ENCODE data around the gene LRRN2.

GRCh38 chr1:204621396-204621795 lies 64.1 kb downstream of the LRRN2 start:
- no peak for TF ChIP-seq JUNB (IDR thresholded peaks at IDR 0.05)
- TF ChIP-seq, protein P1, sequence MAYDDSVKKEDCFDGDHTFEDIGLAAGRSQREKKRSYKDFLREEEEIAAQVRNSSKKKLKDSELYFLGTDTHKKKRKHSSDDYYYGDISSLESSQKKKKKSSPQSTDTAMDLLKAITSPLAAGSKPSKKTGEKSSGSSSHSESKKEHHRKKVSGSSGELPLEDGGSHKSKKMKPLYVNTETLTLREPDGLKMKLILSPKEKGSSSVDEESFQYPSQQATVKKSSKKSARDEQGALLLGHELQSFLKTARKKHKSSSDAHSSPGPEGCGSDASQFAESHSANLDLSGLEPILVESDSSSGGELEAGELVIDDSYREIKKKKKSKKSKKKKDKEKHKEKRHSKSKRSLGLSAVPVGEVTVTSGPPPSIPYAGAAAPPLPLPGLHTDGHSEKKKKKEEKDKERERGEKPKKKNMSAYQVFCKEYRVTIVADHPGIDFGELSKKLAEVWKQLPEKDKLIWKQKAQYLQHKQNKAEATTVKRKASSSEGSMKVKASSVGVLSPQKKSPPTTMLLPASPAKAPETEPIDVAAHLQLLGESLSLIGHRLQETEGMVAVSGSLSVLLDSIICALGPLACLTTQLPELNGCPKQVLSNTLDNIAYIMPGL (CRISPR knock-in tag; IDR thresholded peaks at IDR 0.05; ENCODE audit: borderline replicate concordance) = no peak
- TF ChIP-seq GATA3 (IDR thresholded peaks at IDR 0.05; ENCODE audit: borderline replicate concordance) = no peak
- no peak for TF ChIP-seq NPAS2 (CRISPR knock-in tag; IDR thresholded peaks at IDR 0.05; ENCODE audit: borderline replicate concordance)

Data from A549 (cell line).